ENCODE results near the gene ZNF746. TPM values are rescaled to one million over a fixed set of nuclear protein-coding genes. Genes with fewer than 3 reads are reported as not detected.
"Not testable (repeated sequence)": the region's sequence is repeated elsewhere in the genome, so short reads cannot be mapped to it uniquely, and the experiment has no call there.

ZNF746 gene
- total RNA-seq, 2 experiments from 2014 or later, result 18.5 to 19.8 TPM

GRCh38 chr7:149449897-149450296 lies 47.7 kb downstream of the ZNF746 start:
- H3K4me3 Mint-ChIP-seq, result no peak overlapping the region
- H3K4me1 Mint-ChIP-seq, result peaks cover 4% of the 10 kb centered on the region
- H3K36me3 Mint-ChIP-seq (ENCODE audit: low read depth), result peaks cover 48% of the 10 kb centered on the region
- H3K9me3 Mint-ChIP-seq, result no peaks in the 10 kb centered on the region
- CTCF ChIA-PET, result no interaction called here
- H3K27ac Mint-ChIP-seq, result no peak overlapping the region
- no peaks in the 10 kb centered on the region for H3K27me3 Mint-ChIP-seq
- POLR2A ChIA-PET, result no interaction called here
- DNase-seq, result no peak

GRCh38 chr7:149448961-149449360 lies 48.6 kb downstream of the ZNF746 start:
- H3K4me1 Mint-ChIP-seq, result peaks cover 4% of the 10 kb centered on the region
- H3K36me3 Mint-ChIP-seq (ENCODE audit: low read depth), result peaks cover 50% of the 10 kb centered on the region
- no peak for DNase-seq
- H3K9me3 Mint-ChIP-seq, result no peaks in the 10 kb centered on the region
- H3K27me3 Mint-ChIP-seq, result no peaks in the 10 kb centered on the region
- no peak overlapping the region for H3K4me3 Mint-ChIP-seq
- ChIA-PET CTCF (no interaction called here), POLR2A (no interaction called here)
- no peak overlapping the region for H3K27ac Mint-ChIP-seq

GRCh38 chr7:149446026-149446425 lies 51.6 kb downstream of the ZNF746 start:
- H3K27ac Mint-ChIP-seq, POLR2A ChIA-PET: not testable (repeated sequence)

GRCh38 chr7:149444287-149444686 lies 53.3 kb downstream of the ZNF746 start:
- no peak for DNase-seq
- Mint-ChIP-seq H3K4me1 (peaks cover 14% of the 10 kb centered on the region), H3K27me3 (no peaks in the 10 kb centered on the region), H3K36me3 (ENCODE audit: low read depth) (peaks cover 39% of the 10 kb centered on the region), H3K9me3 (no peaks in the 10 kb centered on the region), H3K27ac (no peak overlapping the region), H3K4me3 (no peak overlapping the region)
- ChIA-PET POLR2A (interaction anchor here (0.8 kb wide), 1 partner anchor 27 kb away, joined by 3 read pairs; no protein-coding TSS in a partner anchor), CTCF (interaction anchor here (5.3 kb wide), 1 partner anchor 17 kb away, joined by 22 read pairs; the partner anchor contains the start of gene ZNF777)

More at GRCh38 chr7:149446026-149446425, 51.6 kb downstream of the ZNF746 start:
- H3K36me3 Mint-ChIP-seq (ENCODE audit: low read depth), result peaks cover 53% of the 10 kb centered on the region
- H3K27me3 Mint-ChIP-seq, DNase-seq, H3K9me3 Mint-ChIP-seq, H3K4me3 Mint-ChIP-seq, CTCF ChIA-PET, H3K4me1 Mint-ChIP-seq: not testable (repeated sequence)

- no peak for DNase-seq
- no peaks in the 10 kb centered on the region for H3K9me3 Mint-ChIP-seq
- ChIA-PET CTCF (interaction anchor here (1.3 to 5.3 kb wide), 2 partner anchors 18 to 181 kb away, joined by 4 to 22 read pairs; partner anchors contain the start of gene ZNF777), POLR2A (no interaction called here)
- H3K27ac Mint-ChIP-seq, result no peak overlapping the region
- H3K4me1 Mint-ChIP-seq, result peaks cover 18% of the 10 kb centered on the region
- H3K27me3 Mint-ChIP-seq, result no peaks in the 10 kb centered on the region
- H3K36me3 Mint-ChIP-seq (ENCODE audit: low read depth), result peaks cover 37% of the 10 kb centered on the region
- no peak overlapping the region for H3K4me3 Mint-ChIP-seq
These were observed 54.1 kb downstream of the ZNF746 start for GRCh38 chr7:149443523-149443922.

- Mint-ChIP-seq H3K9me3 (no peaks in the 10 kb centered on the region), H3K27me3 (no peaks in the 10 kb centered on the region), H3K36me3 (ENCODE audit: low read depth) (peaks cover 37% of the 10 kb centered on the region), H3K27ac (no peak overlapping the region), H3K4me3 (no peak overlapping the region), H3K4me1 (peaks cover 18% of the 10 kb centered on the region)
- POLR2A ChIA-PET, result no interaction called here
- CTCF ChIA-PET, result interaction anchor here (0.9 to 5.3 kb wide), 3 partner anchors 18 to 181 kb away, joined by 3 to 22 read pairs (median 4); partner anchors contain the start of gene ZNF777
- no peak for DNase-seq
These were observed 54.7 kb downstream of the ZNF746 start for GRCh38 chr7:149442924-149443323.

GRCh38 chr7:149440222-149440621 lies 57.4 kb downstream of the ZNF746 start:
- peaks cover 19% of the 10 kb centered on the region for H3K36me3 Mint-ChIP-seq (ENCODE audit: low read depth)
- POLR2A ChIA-PET, result no interaction called here
- H3K27ac Mint-ChIP-seq, result peak overlapping the region; percentile 19
- CTCF ChIA-PET, result interaction anchor here (1.6 to 5.3 kb wide), 3 partner anchors 18 to 179 kb away, joined by 5 to 22 read pairs (median 16); partner anchors contain the start of genes ZNF777 and ZNF783
- H3K4me3 Mint-ChIP-seq, result no peak overlapping the region
- no peaks in the 10 kb centered on the region for H3K9me3 Mint-ChIP-seq
- DNase-seq, result no peak
- H3K4me1 Mint-ChIP-seq, result peaks cover 18% of the 10 kb centered on the region
- no peaks in the 10 kb centered on the region for H3K27me3 Mint-ChIP-seq

- ChIA-PET CTCF (interaction anchor here (0.9 to 2.0 kb wide), 2 partner anchors 14 to 23 kb away, joined by 3 to 6 read pairs; no protein-coding TSS in a partner anchor), POLR2A (no interaction called here)
- no peaks in the 10 kb centered on the region for H3K27me3 Mint-ChIP-seq
- peaks cover 40% of the 10 kb centered on the region for H3K36me3 Mint-ChIP-seq (ENCODE audit: low read depth)
- H3K4me3 Mint-ChIP-seq, result no peak overlapping the region
- H3K27ac Mint-ChIP-seq, result no peak overlapping the region
- H3K9me3 Mint-ChIP-seq, result no peaks in the 10 kb centered on the region
- H3K4me1 Mint-ChIP-seq, result peaks cover 18% of the 10 kb centered on the region
- DNase-seq, result no peak
These were observed 61.3 kb downstream of the ZNF746 start for GRCh38 chr7:149436358-149436757.

GRCh38 chr7:149433124-149433523 lies 64.5 kb downstream of the ZNF746 start:
- peaks cover 56% of the 10 kb centered on the region for H3K36me3 Mint-ChIP-seq (ENCODE audit: low read depth)
- no peaks in the 10 kb centered on the region for H3K27me3 Mint-ChIP-seq
- H3K9me3 Mint-ChIP-seq, result no peaks in the 10 kb centered on the region
- H3K4me1 Mint-ChIP-seq, result peaks cover 12% of the 10 kb centered on the region
- ChIA-PET POLR2A (no interaction called here), CTCF (no interaction called here)
- no peak overlapping the region for H3K27ac Mint-ChIP-seq
- no peak overlapping the region for H3K4me3 Mint-ChIP-seq
- no peak for DNase-seq

- Mint-ChIP-seq H3K36me3 (ENCODE audit: low read depth) (peaks cover 56% of the 10 kb centered on the region), H3K4me3 (no peak overlapping the region), H3K27ac (no peak overlapping the region), H3K27me3 (no peaks in the 10 kb centered on the region), H3K4me1 (peaks cover 12% of the 10 kb centered on the region), H3K9me3 (no peaks in the 10 kb centered on the region)
- POLR2A ChIA-PET, result interaction anchor here (0.9 kb wide), 1 partner anchor 222 kb away, joined by 3 read pairs; no protein-coding TSS in a partner anchor
- CTCF ChIA-PET, result no interaction called here
- no peak for DNase-seq
These were observed 65.4 kb downstream of the ZNF746 start for GRCh38 chr7:149432121-149432691.

- Mint-ChIP-seq H3K9me3 (no peaks in the 10 kb centered on the region), H3K27me3 (no peaks in the 10 kb centered on the region)
- POLR2A ChIA-PET, result interaction anchor here (0.9 kb wide), 1 partner anchor 222 kb away, joined by 3 read pairs; no protein-coding TSS in a partner anchor
These were observed 66.0 kb downstream of the ZNF746 start for GRCh38 chr7:149431486-149432120.

GRCh38 chr7:149430192-149430591 lies 67.4 kb downstream of the ZNF746 start:
- POLR2A ChIA-PET, result no interaction called here
- CTCF ChIA-PET, result interaction anchor here (0.6 to 1.0 kb wide), 2 partner anchors 30 to 409 kb away, joined by 4 to 6 read pairs; no protein-coding TSS in a partner anchor

More at GRCh38 chr7:149431486-149432120, 66.0 kb downstream of the ZNF746 start:
- H3K36me3 Mint-ChIP-seq (ENCODE audit: low read depth), result peaks cover 54% of the 10 kb centered on the region
- no peak for DNase-seq
- no peak overlapping the region for H3K4me3 Mint-ChIP-seq
- no peak overlapping the region for H3K27ac Mint-ChIP-seq
- CTCF ChIA-PET, result interaction anchor here (0.5 kb wide), 1 partner anchor 10 kb away, joined by 3 read pairs; no protein-coding TSS in a partner anchor
- H3K4me1 Mint-ChIP-seq, result peaks cover 12% of the 10 kb centered on the region

GRCh38 chr7:149427893-149428292 lies 69.7 kb downstream of the ZNF746 start:
- H3K27ac Mint-ChIP-seq, result no peak overlapping the region
- no peak overlapping the region for H3K4me3 Mint-ChIP-seq
- POLR2A ChIA-PET, result no interaction called here
- H3K27me3 Mint-ChIP-seq, result peaks cover 3% of the 10 kb centered on the region
- DNase-seq, result no peak
- peaks cover 12% of the 10 kb centered on the region for H3K4me1 Mint-ChIP-seq
- peaks cover 35% of the 10 kb centered on the region for H3K36me3 Mint-ChIP-seq (ENCODE audit: low read depth)
- H3K9me3 Mint-ChIP-seq, result no peaks in the 10 kb centered on the region
- CTCF ChIA-PET, result interaction anchor here (1.2 kb wide), 1 partner anchor 33 kb away, joined by 3 read pairs; the partner anchor contains the start of gene ZNF777

More at GRCh38 chr7:149430192-149430591, 67.4 kb downstream of the ZNF746 start:
- no peak overlapping the region for H3K27ac Mint-ChIP-seq
- H3K4me1 Mint-ChIP-seq, result peaks cover 12% of the 10 kb centered on the region
- peaks cover 53% of the 10 kb centered on the region for H3K36me3 Mint-ChIP-seq (ENCODE audit: low read depth)
- DNase-seq, result no peak
- H3K4me3 Mint-ChIP-seq, result no peak overlapping the region
- no peaks in the 10 kb centered on the region for H3K9me3 Mint-ChIP-seq
- H3K27me3 Mint-ChIP-seq, result no peaks in the 10 kb centered on the region
